A204.1 (cell line): ENCODE results near the gene FRMD1.

ENCODE experiments used
- FAIRE-seq: peaks from 2 replicates; lab custom pipeline; 2012; peaks lifted over from hg19 to GRCh38; lab: Jason Lieb, UNC

The FRMD1 gene

GRCh38 chr6:168054765-168055560, 24.0 kb downstream of the FRMD1 start:
- no peak for FAIRE-seq

GRCh38 chr6:168053957-168054471, 25.0 kb downstream of the FRMD1 start:
- no peak for FAIRE-seq

GRCh38 chr6:168053086-168053956, 25.7 kb downstream of the FRMD1 start:
- no peak for FAIRE-seq

GRCh38 chr6:168052291-168052891, 26.6 kb downstream of the FRMD1 start:
- FAIRE-seq, result no peak

GRCh38 chr6:168051648-168052047, 27.4 kb downstream of the FRMD1 start:
- no peak for FAIRE-seq

GRCh38 chr6:168050881-168051586, 28.0 kb downstream of the FRMD1 start:
- FAIRE-seq, result no peak

GRCh38 chr6:168050225-168050880, 28.7 kb downstream of the FRMD1 start:
- FAIRE-seq, result no peak

- FAIRE-seq, result no peak
Measured at GRCh38 chr6:168049706-168050224, 29.2 kb downstream of the FRMD1 start.

- no peak for FAIRE-seq
Measured at GRCh38 chr6:168049277-168049676, 29.7 kb downstream of the FRMD1 start.

GRCh38 chr6:168048724-168049025, 30.3 kb downstream of the FRMD1 start:
- no peak for FAIRE-seq

- FAIRE-seq, result no peak
Measured at GRCh38 chr6:168047841-168048723, 30.9 kb downstream of the FRMD1 start.

- no peak for FAIRE-seq
Measured at GRCh38 chr6:168046696-168047095, 32.3 kb downstream of the FRMD1 start.

GRCh38 chr6:168045706-168046620, 33.0 kb downstream of the FRMD1 start:
- no peak for FAIRE-seq

GRCh38 chr6:168045141-168045691, 33.8 kb downstream of the FRMD1 start:
- no peak for FAIRE-seq

- FAIRE-seq, result no peak
Measured at GRCh38 chr6:168044521-168045130, 34.4 kb downstream of the FRMD1 start.

GRCh38 chr6:168043848-168044415, 35.1 kb downstream of the FRMD1 start:
- FAIRE-seq, result no peak

- no peak for FAIRE-seq
Measured at GRCh38 chr6:168043193-168043847, 35.7 kb downstream of the FRMD1 start.
